ENCODE data around the gene KIF22. TPM values are rescaled to one million over a fixed set of nuclear protein-coding genes. Genes with fewer than 3 reads are reported as not detected.

KIF22 gene
- total RNA-seq, 2 donors from 2014 or later, result 94.7 to 130 TPM

DNA sequence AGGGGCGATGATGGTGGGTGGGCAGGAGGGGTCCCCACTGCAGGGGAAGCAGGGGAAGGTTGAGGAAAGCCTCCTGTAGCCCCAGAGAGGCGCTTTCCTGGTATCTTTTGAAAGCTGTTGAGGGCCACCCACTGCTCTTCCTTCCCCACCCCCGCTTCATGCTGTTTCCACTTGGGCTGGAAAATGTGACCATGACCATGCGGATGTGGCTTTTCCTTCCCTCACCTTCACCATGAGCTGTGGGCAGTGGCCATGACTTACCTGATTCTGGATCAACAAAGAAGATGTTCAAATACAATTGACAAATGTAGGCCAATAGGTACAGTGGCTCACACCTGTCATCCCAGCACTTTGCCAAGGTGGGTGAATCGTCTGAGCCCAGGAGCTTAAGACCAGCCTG, 43.5 kb downstream of the KIF22 start:
- Histone ChIP-seq H3K36me3 (ENCODE audit: control insufficient read depth, insufficient read depth, low read length) (no peaks in the 10 kb centered on the region), H3K27me3 (ENCODE audit: control insufficient read depth, insufficient read depth, low read length, poor library complexity, severe bottlenecking) (no peaks in the 10 kb centered on the region), H3K9me3 (ENCODE audit: control insufficient read depth, low read length) (no peaks in the 10 kb centered on the region), H3K4me3 (ENCODE audit: low read length) (no peak overlapping the region), H3K4me1 (ENCODE audit: control insufficient read depth, insufficient read depth, low read length) (no peaks in the 10 kb centered on the region), H3K9ac (ENCODE audit: extremely low read depth, low read length, poor library complexity, severe bottlenecking) (no peak overlapping the region), H3K27ac (ENCODE audit: low read depth, low read length) (no peak overlapping the region)
- no peaks in the 10 kb centered on the region for H3K27me3 Mint-ChIP-seq (ENCODE audit: insufficient read depth)
- H3K4me3 Mint-ChIP-seq, result no peak overlapping the region
- no peaks in the 10 kb centered on the region for H3K4me1 Mint-ChIP-seq
- H3K9me3 Mint-ChIP-seq, result no peaks in the 10 kb centered on the region
- DNase-seq, result no peak
- H3K27ac Mint-ChIP-seq, result no peak overlapping the region
- no peaks in the 10 kb centered on the region for H3K36me3 Mint-ChIP-seq (ENCODE audit: low read depth)
- TF ChIP-seq, protein P1, sequence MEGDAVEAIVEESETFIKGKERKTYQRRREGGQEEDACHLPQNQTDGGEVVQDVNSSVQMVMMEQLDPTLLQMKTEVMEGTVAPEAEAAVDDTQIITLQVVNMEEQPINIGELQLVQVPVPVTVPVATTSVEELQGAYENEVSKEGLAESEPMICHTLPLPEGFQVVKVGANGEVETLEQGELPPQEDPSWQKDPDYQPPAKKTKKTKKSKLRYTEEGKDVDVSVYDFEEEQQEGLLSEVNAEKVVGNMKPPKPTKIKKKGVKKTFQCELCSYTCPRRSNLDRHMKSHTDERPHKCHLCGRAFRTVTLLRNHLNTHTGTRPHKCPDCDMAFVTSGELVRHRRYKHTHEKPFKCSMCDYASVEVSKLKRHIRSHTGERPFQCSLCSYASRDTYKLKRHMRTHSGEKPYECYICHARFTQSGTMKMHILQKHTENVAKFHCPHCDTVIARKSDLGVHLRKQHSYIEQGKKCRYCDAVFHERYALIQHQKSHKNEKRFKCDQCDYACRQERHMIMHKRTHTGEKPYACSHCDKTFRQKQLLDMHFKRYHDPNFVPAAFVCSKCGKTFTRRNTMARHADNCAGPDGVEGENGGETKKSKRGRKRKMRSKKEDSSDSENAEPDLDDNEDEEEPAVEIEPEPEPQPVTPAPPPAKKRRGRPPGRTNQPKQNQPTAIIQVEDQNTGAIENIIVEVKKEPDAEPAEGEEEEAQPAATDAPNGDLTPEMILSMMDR (conservative IDR thresholded peaks at IDR 0.05), result no peak
- 91 to 96% methylated on average over 4 to 5 of the region's 5 CpGs for WGBS, 2 experiments (ENCODE audit: insufficient coverage in 1 of 2, insufficient read length in 1 of 2)

DNA sequence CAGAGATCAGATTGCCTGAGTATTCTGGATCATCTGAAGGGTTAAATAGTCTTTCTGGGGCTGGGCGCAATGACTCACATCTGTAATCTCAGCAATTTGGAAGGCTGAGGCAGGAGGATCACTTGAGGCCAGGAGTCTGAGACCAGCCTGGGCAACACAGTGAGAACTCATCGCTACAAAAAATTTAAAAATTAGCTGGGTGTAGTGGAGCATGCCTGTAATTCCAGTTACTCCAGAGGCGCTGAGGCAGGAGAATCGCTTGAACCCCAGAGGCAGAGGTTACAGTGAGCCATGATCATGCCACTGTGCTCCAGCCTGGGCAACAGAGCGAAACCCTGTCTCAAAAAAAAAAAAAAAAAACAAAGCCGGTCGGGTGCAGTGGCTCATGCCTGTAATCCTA, 45.4 kb downstream of the KIF22 start:
- H3K9me3 ChIP-seq (ENCODE audit: control insufficient read depth, low read length), result no peaks in the 10 kb centered on the region
- Mint-ChIP-seq H3K27ac (no peak overlapping the region), H3K36me3 (ENCODE audit: low read depth) (no peaks in the 10 kb centered on the region), H3K4me3 (no peak overlapping the region), H3K9me3 (no peaks in the 10 kb centered on the region), H3K4me1 (no peaks in the 10 kb centered on the region), H3K27me3 (ENCODE audit: insufficient read depth) (no peaks in the 10 kb centered on the region)
- H3K4me1 ChIP-seq (ENCODE audit: control insufficient read depth, insufficient read depth, low read length), result no peaks in the 10 kb centered on the region
- H3K27ac ChIP-seq (ENCODE audit: low read depth, low read length), result no peak overlapping the region
- no peaks in the 10 kb centered on the region for H3K27me3 ChIP-seq (ENCODE audit: control insufficient read depth, insufficient read depth, low read length, poor library complexity, severe bottlenecking)
- no peaks in the 10 kb centered on the region for H3K36me3 ChIP-seq (ENCODE audit: control insufficient read depth, insufficient read depth, low read length)
- H3K4me3 ChIP-seq (ENCODE audit: low read length), result no peak overlapping the region
- no peak overlapping the region for H3K9ac ChIP-seq (ENCODE audit: extremely low read depth, low read length, poor library complexity, severe bottlenecking)
- WGBS, 2 experiments (ENCODE audit: insufficient coverage in 1 of 2, insufficient read length in 1 of 2), result 85 to 94% methylated on average over 7 of the region's 7 CpGs
- DNase-seq, result no peak
- TF ChIP-seq, protein P1 (conservative IDR thresholded peaks at IDR 0.05), result no peak

DNA sequence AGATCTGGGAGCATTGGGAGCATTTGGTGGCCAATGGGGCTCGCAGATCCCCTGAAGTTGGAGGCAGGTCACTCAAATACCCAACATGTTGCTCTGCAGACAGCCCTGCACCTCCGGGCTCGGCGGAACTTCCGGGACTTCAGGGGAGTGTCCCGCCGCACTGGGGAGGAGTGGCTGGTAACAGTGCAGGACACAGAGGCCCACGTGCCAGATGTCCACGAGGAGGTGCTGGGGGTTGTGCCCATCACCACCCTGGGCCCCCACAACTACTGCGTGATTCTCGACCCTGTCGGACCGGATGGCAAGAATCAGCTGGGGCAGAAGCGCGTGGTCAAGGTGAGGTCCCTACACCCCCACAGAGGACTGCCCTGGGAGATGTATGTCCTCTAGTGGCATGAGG, 46.1 kb downstream of the KIF22 start:
- H3K36me3 Mint-ChIP-seq (ENCODE audit: low read depth), result no peaks in the 10 kb centered on the region
- Histone ChIP-seq H3K4me3 (ENCODE audit: low read length) (no peak overlapping the region), H3K4me1 (ENCODE audit: control insufficient read depth, insufficient read depth, low read length) (no peaks in the 10 kb centered on the region), H3K9ac (ENCODE audit: extremely low read depth, low read length, poor library complexity, severe bottlenecking) (no peak overlapping the region), H3K27me3 (ENCODE audit: control insufficient read depth, insufficient read depth, low read length, poor library complexity, severe bottlenecking) (no peaks in the 10 kb centered on the region), H3K27ac (ENCODE audit: low read depth, low read length) (no peak overlapping the region), H3K36me3 (ENCODE audit: control insufficient read depth, insufficient read depth, low read length) (no peaks in the 10 kb centered on the region), H3K9me3 (ENCODE audit: control insufficient read depth, low read length) (no peaks in the 10 kb centered on the region)
- H3K27me3 Mint-ChIP-seq (ENCODE audit: insufficient read depth), result no peaks in the 10 kb centered on the region
- WGBS, 2 experiments (ENCODE audit: insufficient coverage in 1 of 2, insufficient read length in 1 of 2), result 91 to 94% methylated on average over 11 to 15 of the region's 15 CpGs
- TF ChIP-seq, protein P1 (conservative IDR thresholded peaks at IDR 0.05), result no peak
- no peak overlapping the region for H3K27ac Mint-ChIP-seq
- no peaks in the 10 kb centered on the region for H3K9me3 Mint-ChIP-seq
- no peaks in the 10 kb centered on the region for H3K4me1 Mint-ChIP-seq
- DNase-seq, result no peak
- no peak overlapping the region for H3K4me3 Mint-ChIP-seq
